Astrocyte (in vitro differentiated cells and primary cell): ENCODE results near the gene TBL1XR1. TPM values are rescaled to one million over a fixed set of nuclear protein-coding genes. Genes with fewer than 3 reads are reported as not detected.

Experiments
- DNase-seq: peaks from one replicate; pipeline ENCODE4 v3.0.0-alpha.2; 2010; ENCODE audit warnings: low read depth
- FAIRE-seq: peaks from 2 replicates; lab custom pipeline; 2011; peaks lifted over from hg19 to GRCh38; lab: Jason Lieb, UNC
- H2AFZ ChIP-seq: 2 replicates; pipeline ENCODE4 v1.6.0; 2012; ENCODE audit warnings: low read depth, low read length, inconsistent platforms
- H3K27ac ChIP-seq: 2 replicates; pipeline ENCODE4 v1.5.1; 2011; ENCODE audit warnings: low read depth, low read length, inconsistent platforms
- H3K27me3 ChIP-seq: 2 replicates; pipeline ENCODE4 v1.6.0; 2011; ENCODE audit warnings: low read length, inconsistent platforms; ENCODE audit not compliant: insufficient read depth
- H3K36me3 ChIP-seq: 2 replicates; pipeline ENCODE4 v1.5.1; 2011; ENCODE audit warnings: low read length, inconsistent platforms; ENCODE audit not compliant: insufficient read depth
- H3K4me1 ChIP-seq: 2 replicates; pipeline ENCODE4 v1.5.1; 2011; ENCODE audit warnings: low read length, inconsistent platforms; ENCODE audit not compliant: insufficient read depth
- H3K4me2 ChIP-seq: 2 replicates; pipeline ENCODE4 v1.6.0; 2012; ENCODE audit warnings: low read length, inconsistent platforms
- H3K4me3 ChIP-seq: 2 replicates; pipeline ENCODE4 v1.5.1; 2011; ENCODE audit warnings: low read depth, mild to moderate bottlenecking, low read length, inconsistent platforms; ENCODE audit not compliant: insufficient read depth
- H3K79me2 ChIP-seq: 2 replicates; pipeline ENCODE4 v1.6.0; 2012; ENCODE audit warnings: mild to moderate bottlenecking, low read length, inconsistent platforms; ENCODE audit not compliant: insufficient read depth
- H3K9ac ChIP-seq: 2 replicates; pipeline ENCODE4 v1.6.0; 2012; ENCODE audit warnings: mild to moderate bottlenecking, low read length, inconsistent platforms
- H3K9me3 ChIP-seq: 2 replicates; pipeline ENCODE4 v1.5.1; 2012; ENCODE audit warnings: low read depth, mild to moderate bottlenecking, low read length, inconsistent platforms; ENCODE audit not compliant: insufficient read depth
- H4K20me1 ChIP-seq: 2 replicates; pipeline ENCODE4 v1.6.0; 2012; ENCODE audit warnings: low read length, inconsistent platforms; ENCODE audit not compliant: insufficient read depth
- H3K27ac Mint-ChIP-seq: one replicate; pipeline ENCODE4 v1.8.0; 2021; ENCODE audit warnings: mild to moderate bottlenecking, mixed read lengths; ENCODE audit not compliant: unreplicated experiment
- H3K27me3 Mint-ChIP-seq: one replicate; pipeline ENCODE4 v1.8.0; 2021; ENCODE audit warnings: low read depth, mixed read lengths; ENCODE audit not compliant: unreplicated experiment
- H3K36me3 Mint-ChIP-seq: one replicate; pipeline ENCODE4 v1.8.0; 2021; ENCODE audit warnings: low read depth, mixed read lengths; ENCODE audit not compliant: unreplicated experiment
- H3K4me1 Mint-ChIP-seq: one replicate; pipeline ENCODE4 v1.8.0; 2021; ENCODE audit warnings: low read depth, mixed read lengths; ENCODE audit not compliant: unreplicated experiment
- H3K4me3 Mint-ChIP-seq: one replicate; pipeline ENCODE4 v1.8.0; 2021; ENCODE audit warnings: mild to moderate bottlenecking, moderate library complexity, mixed read lengths; ENCODE audit not compliant: unreplicated experiment
- H3K9me3 Mint-ChIP-seq: one replicate; pipeline ENCODE4 v1.8.0; 2021; ENCODE audit warnings: mild to moderate bottlenecking, mixed read lengths; ENCODE audit not compliant: unreplicated experiment
- EZH2 ChIP-seq: IDR thresholded peaks from 2 replicates; pipeline ENCODE4 v1.6.1; 2012; ENCODE audit warnings: mild to moderate bottlenecking, low read length, inconsistent platforms; ENCODE audit not compliant: insufficient read depth
- total RNA-seq: library from RNA; stranded (reverse); gene quantifications from 2 replicates; pipeline ENCODE4 v1.2.1, GENCODE V29; 2021
- TF ChIP-seq, protein P1 (sequence below): IDR thresholded peaks from 2 replicates; pipeline ENCODE4 v1.5.1; 2011; ENCODE audit warnings: low read depth, mild to moderate bottlenecking, inconsistent platforms, low read length, moderate library complexity; ENCODE audit not compliant: insufficient read depth

The TBL1XR1 gene
- total RNA-seq, 1 donor from 2014 or later = 140 TPM

DNA sequence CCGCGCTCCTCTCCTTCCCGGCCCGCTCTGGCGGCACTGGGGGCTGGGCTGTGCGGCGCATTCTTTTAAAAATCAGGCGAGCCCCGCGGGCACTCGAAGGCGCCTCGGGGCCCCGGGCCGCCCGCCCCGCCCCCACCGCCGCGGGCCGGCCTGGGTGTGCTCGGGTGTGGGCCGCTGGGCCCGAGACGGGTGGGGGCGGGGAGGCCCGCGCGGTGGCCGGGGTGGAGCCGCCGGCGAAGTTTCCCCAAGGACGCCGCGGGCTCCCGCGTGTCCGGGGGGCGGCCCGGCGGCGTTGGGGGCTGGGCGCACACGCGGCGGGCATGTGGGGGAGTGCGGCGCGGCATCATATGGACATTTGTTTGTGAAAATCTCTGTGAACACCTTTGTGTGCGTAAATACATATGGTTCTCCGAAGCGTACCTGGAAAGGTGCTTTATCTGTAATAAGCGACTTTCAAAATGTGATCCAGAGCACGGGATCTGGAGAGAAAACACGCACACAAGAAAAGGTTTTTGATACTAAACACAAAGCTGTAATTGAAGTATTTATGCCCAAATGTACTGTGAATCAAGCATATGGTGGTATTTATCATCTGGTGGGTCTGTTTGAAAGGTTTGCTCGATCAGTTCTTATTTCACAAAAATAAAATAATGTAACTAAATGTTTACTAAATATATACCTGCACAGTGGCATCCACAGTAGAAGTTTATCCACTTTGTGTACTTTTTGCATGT lies 612 bp upstream of the TBL1XR1 start:
- Mint-ChIP-seq H3K4me3 (peak overlapping the region; percentile 79), H3K9me3 (peaks cover 2% of the 10 kb centered on the region), H3K27ac (peak overlapping the region; percentile 69), H3K36me3 (peaks cover 3% of the 10 kb centered on the region), H3K4me1 (peaks cover 27% of the 10 kb centered on the region), H3K27me3 (no peaks in the 10 kb centered on the region)
- FAIRE-seq (no peak), DNase-seq (no peak)
- Histone ChIP-seq H2AFZ (no peak overlapping the region), H3K9me3 (no peaks in the 10 kb centered on the region), H3K27ac (peak overlapping the region; percentile 79), H3K36me3 (no peaks in the 10 kb centered on the region), H3K4me3 (peak overlapping the region; percentile 61), H3K27me3 (no peaks in the 10 kb centered on the region), H3K9ac (peak overlapping the region; percentile 81), H3K79me2 (peaks cover 39% of the 10 kb centered on the region), H4K20me1 (peaks cover 21% of the 10 kb centered on the region), H3K4me2 (peak overlapping the region; percentile 83), H3K4me1 (peaks cover 27% of the 10 kb centered on the region)
- TF ChIP-seq EZH2 = no peak
- TF ChIP-seq, protein P1, sequence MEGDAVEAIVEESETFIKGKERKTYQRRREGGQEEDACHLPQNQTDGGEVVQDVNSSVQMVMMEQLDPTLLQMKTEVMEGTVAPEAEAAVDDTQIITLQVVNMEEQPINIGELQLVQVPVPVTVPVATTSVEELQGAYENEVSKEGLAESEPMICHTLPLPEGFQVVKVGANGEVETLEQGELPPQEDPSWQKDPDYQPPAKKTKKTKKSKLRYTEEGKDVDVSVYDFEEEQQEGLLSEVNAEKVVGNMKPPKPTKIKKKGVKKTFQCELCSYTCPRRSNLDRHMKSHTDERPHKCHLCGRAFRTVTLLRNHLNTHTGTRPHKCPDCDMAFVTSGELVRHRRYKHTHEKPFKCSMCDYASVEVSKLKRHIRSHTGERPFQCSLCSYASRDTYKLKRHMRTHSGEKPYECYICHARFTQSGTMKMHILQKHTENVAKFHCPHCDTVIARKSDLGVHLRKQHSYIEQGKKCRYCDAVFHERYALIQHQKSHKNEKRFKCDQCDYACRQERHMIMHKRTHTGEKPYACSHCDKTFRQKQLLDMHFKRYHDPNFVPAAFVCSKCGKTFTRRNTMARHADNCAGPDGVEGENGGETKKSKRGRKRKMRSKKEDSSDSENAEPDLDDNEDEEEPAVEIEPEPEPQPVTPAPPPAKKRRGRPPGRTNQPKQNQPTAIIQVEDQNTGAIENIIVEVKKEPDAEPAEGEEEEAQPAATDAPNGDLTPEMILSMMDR = no peak

DNA sequence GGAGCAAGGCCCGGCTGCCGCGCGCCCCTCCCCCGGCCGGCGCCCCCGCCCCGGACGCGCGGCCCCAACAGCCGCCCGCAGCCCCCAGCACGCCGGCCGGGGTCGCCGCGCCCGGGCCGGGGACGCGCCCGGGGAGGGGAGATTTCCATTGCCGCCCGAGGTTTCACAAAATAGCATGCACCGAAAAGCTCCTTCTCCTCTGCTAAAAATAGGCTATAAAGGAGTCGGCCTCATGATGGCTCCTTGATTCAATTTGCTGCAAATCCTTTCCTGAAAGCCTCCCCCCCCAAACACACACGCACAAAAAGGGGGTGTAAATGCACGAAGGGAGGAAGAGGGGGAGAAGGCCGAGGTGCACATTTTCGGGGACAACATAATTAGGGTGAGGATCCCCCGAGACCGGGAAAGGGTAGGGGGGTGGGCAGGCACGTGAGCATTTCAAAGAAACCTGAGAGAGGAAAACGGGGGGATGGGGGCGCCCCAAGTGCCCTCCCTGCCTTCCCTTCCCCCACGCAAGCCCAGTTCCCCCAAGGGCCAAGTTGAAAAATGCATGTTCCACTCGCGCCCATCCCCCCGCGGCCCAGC lies 734 bp downstream of the TBL1XR1 start:
- Mint-ChIP-seq H3K36me3 (peaks cover 3% of the 10 kb centered on the region), H3K4me3 (peak overlapping the region; percentile 98), H3K27ac (peak overlapping the region; percentile 98), H3K9me3 (peaks cover 2% of the 10 kb centered on the region), H3K27me3 (no peaks in the 10 kb centered on the region), H3K4me1 (peaks cover 25% of the 10 kb centered on the region)
- Histone ChIP-seq H3K27me3 (no peaks in the 10 kb centered on the region), H3K27ac (peak overlapping the region; percentile 95), H2AFZ (no peak overlapping the region), H4K20me1 (peaks cover 33% of the 10 kb centered on the region), H3K9ac (peak overlapping the region; percentile 98), H3K4me2 (peak overlapping the region; percentile 95), H3K36me3 (no peaks in the 10 kb centered on the region), H3K4me1 (peaks cover 27% of the 10 kb centered on the region), H3K4me3 (peak overlapping the region; percentile 92), H3K9me3 (no peaks in the 10 kb centered on the region), H3K79me2 (peaks cover 53% of the 10 kb centered on the region)
- DNase-seq (no peak), FAIRE-seq (no peak)
- TF ChIP-seq EZH2 = no peak
- TF ChIP-seq, protein P1 = no peak
